Activated CD4-positive, alpha-beta memory T cell treated with anti-CD3 and anti-CD28 coated beads, Interleukin-2, amount 10 ng/mL, durations not matched to agents 7 days and 5 days (primary cell): Measurements from ENCODE around the gene DCANP1. TPM values are rescaled to one million over a fixed set of nuclear protein-coding genes. Genes with fewer than 3 reads are reported as not detected.

Experiments used
- CTCF ChIA-PET: fragments of 350-600 bp; sonication (Branson Sonifier 250); formaldehyde crosslinking; loops from one replicate; lab custom pipeline; 2021; ENCODE audit warnings: antibody characterized with exemption, inconsistent platforms; lab: Charles Lee
- POLR2A ChIA-PET: fragments of 350-600 bp; sonication (Branson Sonifier 250); formaldehyde crosslinking; loops from one replicate; lab custom pipeline; 2021; ENCODE audit warnings: antibody characterized with exemption; lab: Charles Lee
- DNase-seq: peaks from one replicate; pipeline ENCODE4 v3.0.0-alpha.2; 2020
- H3K27ac Mint-ChIP-seq: one replicate; pipeline ENCODE4 v1.8.0; 2021; ENCODE audit warnings: mild to moderate bottlenecking, mixed read lengths
- H3K27me3 Mint-ChIP-seq: one replicate; pipeline ENCODE4 v1.8.0; 2021; ENCODE audit warnings: mixed read lengths
- H3K36me3 Mint-ChIP-seq: one replicate; pipeline ENCODE4 v1.8.0; 2021; ENCODE audit warnings: low read depth, mixed read lengths
- H3K4me1 Mint-ChIP-seq: one replicate; pipeline ENCODE4 v1.8.0; 2021; ENCODE audit warnings: mixed read lengths
- H3K4me3 Mint-ChIP-seq: one replicate; pipeline ENCODE4 v1.8.0; 2021; ENCODE audit warnings: mild to moderate bottlenecking, mixed read lengths
- H3K9me3 Mint-ChIP-seq: one replicate; pipeline ENCODE4 v1.8.0; 2021; ENCODE audit warnings: mixed read lengths
- total RNA-seq, 2 experiments: library from RNA; stranded (reverse); gene quantifications; one replicate each; pipeline ENCODE4 v1.2.3, GENCODE V29; 2021

The DCANP1 gene
- total RNA-seq, 2 experiments from 2014 or later, result not detected

DNA sequence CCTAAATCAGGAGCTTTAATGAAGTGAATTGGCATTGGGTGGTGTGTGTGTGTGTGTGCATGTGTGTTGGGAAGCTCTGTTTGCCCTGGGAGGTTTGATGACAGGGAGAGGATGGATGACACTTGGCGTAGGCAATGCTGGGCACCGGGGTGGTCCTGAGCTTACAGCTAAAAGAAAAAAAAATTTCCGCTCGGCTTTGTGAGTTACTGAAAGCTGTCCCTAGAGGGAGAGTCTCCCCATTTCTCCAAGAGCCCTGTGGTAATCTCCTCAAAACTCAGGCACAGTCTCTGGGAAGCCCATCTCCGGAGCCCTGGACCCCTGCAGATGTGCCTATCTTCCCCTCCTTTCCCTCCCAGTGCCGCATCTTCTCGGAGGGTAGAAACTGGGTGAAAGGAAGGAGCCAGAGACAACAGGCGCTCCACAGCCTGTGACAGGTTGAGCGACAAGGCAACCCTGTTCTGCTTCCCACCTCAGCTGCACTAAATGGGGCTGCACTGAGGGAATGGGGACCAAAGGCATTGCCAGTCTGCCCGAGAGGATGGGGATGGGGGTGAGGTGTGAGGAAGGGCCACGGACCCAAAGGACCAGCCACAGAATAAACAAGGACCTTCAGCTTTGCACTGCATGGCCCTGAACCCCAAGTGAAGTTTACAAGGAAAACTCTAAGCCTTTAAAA is 40.8 kb upstream of the DCANP1 start:
- H3K27me3 Mint-ChIP-seq, result peaks cover 79% of the 10 kb centered on the region
- ChIA-PET POLR2A (interaction anchor here (1.3 kb wide), 1 partner anchor 49 kb away, joined by 3 read pairs; no protein-coding TSS in a partner anchor), CTCF (interaction anchor here (1.1 to 2.2 kb wide), 3 partner anchors 22 to 73 kb away, joined by 4 to 5 read pairs (median 4); no protein-coding TSS in a partner anchor)
- no peak overlapping the region for H3K4me3 Mint-ChIP-seq
- H3K4me1 Mint-ChIP-seq, result peaks cover 6% of the 10 kb centered on the region
- no peaks in the 10 kb centered on the region for H3K36me3 Mint-ChIP-seq
- no peak for DNase-seq
- no peaks in the 10 kb centered on the region for H3K9me3 Mint-ChIP-seq
- H3K27ac Mint-ChIP-seq, result no peak overlapping the region

DNA sequence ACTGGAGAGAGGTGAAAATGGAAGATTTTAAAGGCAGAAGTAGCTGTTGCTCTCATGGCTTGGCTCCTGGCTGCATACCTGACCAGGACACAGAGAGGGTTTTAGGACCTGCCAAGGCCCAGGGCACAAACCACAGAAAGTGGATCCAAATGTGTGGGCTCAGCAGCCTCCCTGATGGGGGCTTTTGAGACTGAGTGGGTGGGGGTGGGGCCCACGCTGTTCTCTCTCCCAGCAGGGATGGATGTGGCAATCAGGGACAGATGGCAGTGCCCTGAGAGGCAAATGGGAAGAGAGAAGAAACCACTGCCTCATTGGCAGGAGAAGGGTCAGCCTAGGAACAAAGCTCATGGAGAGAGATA is 39.9 kb upstream of the DCANP1 start:
- H3K4me1 Mint-ChIP-seq, result peaks cover 6% of the 10 kb centered on the region
- no peaks in the 10 kb centered on the region for H3K9me3 Mint-ChIP-seq
- CTCF ChIA-PET, result interaction anchor here (1.3 to 2.2 kb wide), 2 partner anchors 29 to 74 kb away, joined by 4 to 5 read pairs; no protein-coding TSS in a partner anchor
- peaks cover 70% of the 10 kb centered on the region for H3K27me3 Mint-ChIP-seq
- no peak overlapping the region for H3K4me3 Mint-ChIP-seq
- H3K27ac Mint-ChIP-seq, result no peak overlapping the region
- no peaks in the 10 kb centered on the region for H3K36me3 Mint-ChIP-seq
- DNase-seq, result no peak
- POLR2A ChIA-PET, result no interaction called here

GRCh38 chr5:135486131-135487036 is 39.2 kb upstream of the DCANP1 start:
- Mint-ChIP-seq H3K36me3 (no peaks in the 10 kb centered on the region), H3K27ac (no peak overlapping the region), H3K4me3 (no peak overlapping the region), H3K27me3 (peaks cover 63% of the 10 kb centered on the region), H3K9me3 (no peaks in the 10 kb centered on the region), H3K4me1 (peaks cover 6% of the 10 kb centered on the region)
- ChIA-PET CTCF (interaction anchor here (1.3 to 2.2 kb wide), 2 partner anchors 29 to 75 kb away, joined by 4 to 5 read pairs; no protein-coding TSS in a partner anchor), POLR2A (no interaction called here)
- DNase-seq, result no peak

- Mint-ChIP-seq H3K36me3 (no peaks in the 10 kb centered on the region), H3K27ac (no peak overlapping the region), H3K9me3 (no peaks in the 10 kb centered on the region), H3K27me3 (peaks cover 46% of the 10 kb centered on the region), H3K4me1 (peaks cover 3% of the 10 kb centered on the region), H3K4me3 (no peak overlapping the region)
- CTCF ChIA-PET, result no interaction called here
- POLR2A ChIA-PET, result no interaction called here
- no peak for DNase-seq
These were observed 37.5 kb upstream of the DCANP1 start for GRCh38 chr5:135484674-135485086.

DNA sequence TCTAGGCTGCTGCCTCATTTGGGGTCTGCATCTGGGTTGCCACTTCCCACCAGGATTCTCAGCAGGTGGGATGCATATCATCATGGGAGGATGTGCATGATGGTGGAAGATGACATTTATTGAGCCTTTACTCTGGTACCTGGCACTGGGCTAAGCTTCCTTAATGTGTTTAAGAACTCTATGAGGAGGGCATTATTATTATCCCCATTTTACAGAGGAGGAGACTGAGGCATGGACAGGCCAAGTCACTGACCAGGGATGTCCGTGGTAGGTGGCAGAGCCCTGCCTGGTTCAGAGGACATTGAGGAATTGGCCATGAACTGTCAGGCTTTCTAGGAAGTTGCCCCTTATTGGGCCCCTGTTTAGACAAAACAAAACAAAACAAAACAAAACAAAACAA is 36.1 kb upstream of the DCANP1 start:
- no peak for DNase-seq
- Mint-ChIP-seq H3K36me3 (no peaks in the 10 kb centered on the region), H3K9me3 (no peaks in the 10 kb centered on the region), H3K4me3 (no peak overlapping the region), H3K27me3 (peaks cover 38% of the 10 kb centered on the region), H3K4me1 (no peaks in the 10 kb centered on the region), H3K27ac (no peak overlapping the region)
- POLR2A ChIA-PET, result no interaction called here
- CTCF ChIA-PET, result no interaction called here

DNA sequence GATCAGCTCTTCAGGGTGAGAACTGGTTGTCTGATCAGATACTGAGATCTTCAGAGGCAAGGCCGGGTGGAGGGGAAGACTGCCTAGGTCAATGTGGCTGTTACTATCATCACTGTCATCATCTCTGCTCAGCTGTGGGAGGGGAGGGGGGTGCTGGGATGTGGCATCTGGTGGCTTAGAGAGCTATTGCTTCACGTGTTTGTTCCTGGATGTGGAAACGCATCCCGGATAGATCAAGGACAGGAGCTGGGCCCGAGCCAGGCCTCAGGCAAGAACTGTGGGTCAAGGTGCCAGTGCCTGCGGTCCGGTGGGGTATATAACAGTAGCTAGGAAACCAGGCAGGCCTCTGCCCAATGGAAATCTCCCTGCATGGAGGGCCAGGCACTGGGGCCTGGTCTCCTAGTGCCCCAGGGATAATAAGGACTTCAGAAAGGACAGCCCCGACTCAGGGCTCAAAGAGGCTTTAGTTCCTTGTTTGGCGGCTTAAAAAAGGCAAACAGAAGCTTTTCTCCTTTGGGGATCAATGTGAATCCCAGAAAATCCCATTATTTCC is 35.3 kb upstream of the DCANP1 start:
- Mint-ChIP-seq H3K4me3 (no peak overlapping the region), H3K27ac (no peak overlapping the region), H3K4me1 (no peaks in the 10 kb centered on the region), H3K27me3 (peaks cover 30% of the 10 kb centered on the region), H3K9me3 (no peaks in the 10 kb centered on the region), H3K36me3 (no peaks in the 10 kb centered on the region)
- CTCF ChIA-PET, result no interaction called here
- POLR2A ChIA-PET, result no interaction called here
- DNase-seq, result no peak

DNA sequence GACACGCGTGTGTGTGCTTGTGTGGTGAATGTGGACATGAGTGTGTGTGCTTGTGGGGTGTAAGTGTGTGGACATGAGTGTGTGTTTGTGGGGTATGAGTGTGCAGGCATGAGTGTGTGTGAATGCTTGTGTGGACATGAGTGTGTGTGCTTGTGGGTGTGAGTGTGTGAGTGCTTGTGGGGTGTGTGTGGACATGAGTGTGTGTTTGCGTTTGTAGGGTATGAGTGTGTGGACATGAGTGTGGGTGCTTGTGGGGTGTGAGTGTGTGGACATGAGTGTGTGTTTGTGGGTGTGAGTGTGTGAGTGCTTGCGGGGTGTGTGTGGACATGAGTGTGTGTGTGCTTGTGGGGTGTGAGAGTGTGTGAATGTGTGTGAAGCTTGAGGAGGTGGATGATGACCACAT is 34.8 kb upstream of the DCANP1 start:
- Mint-ChIP-seq H3K4me1 (no peaks in the 10 kb centered on the region), H3K4me3 (no peak overlapping the region), H3K9me3 (no peaks in the 10 kb centered on the region), H3K27me3 (peaks cover 24% of the 10 kb centered on the region), H3K36me3 (no peaks in the 10 kb centered on the region), H3K27ac (no peak overlapping the region)
- DNase-seq, result no peak
- ChIA-PET POLR2A (no interaction called here), CTCF (no interaction called here)

DNA sequence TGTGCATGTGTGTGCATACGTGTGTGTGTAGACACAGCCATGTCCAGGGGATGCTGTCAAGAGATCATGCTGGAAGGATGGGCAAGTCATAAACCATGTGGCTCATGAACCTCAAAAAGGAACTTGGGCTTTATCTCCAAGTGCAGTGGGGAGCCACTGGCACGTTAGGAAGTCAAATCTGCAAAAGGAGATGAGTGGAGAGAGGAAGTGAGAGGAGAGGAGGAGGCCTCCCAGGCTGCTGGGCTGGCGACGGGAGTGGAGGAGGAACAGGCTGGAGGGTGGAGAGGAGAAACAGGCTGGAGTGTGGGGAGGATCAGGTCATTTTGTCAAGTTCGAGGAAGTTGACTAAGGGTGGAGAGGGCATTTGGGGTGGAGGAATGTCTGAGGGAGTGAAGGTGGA is 34.2 kb upstream of the DCANP1 start:
- DNase-seq, result no peak
- Mint-ChIP-seq H3K27me3 (peaks cover 24% of the 10 kb centered on the region), H3K27ac (no peak overlapping the region), H3K4me1 (no peaks in the 10 kb centered on the region), H3K4me3 (no peak overlapping the region), H3K36me3 (no peaks in the 10 kb centered on the region), H3K9me3 (no peaks in the 10 kb centered on the region)
- CTCF ChIA-PET, result no interaction called here
- POLR2A ChIA-PET, result no interaction called here

DNA sequence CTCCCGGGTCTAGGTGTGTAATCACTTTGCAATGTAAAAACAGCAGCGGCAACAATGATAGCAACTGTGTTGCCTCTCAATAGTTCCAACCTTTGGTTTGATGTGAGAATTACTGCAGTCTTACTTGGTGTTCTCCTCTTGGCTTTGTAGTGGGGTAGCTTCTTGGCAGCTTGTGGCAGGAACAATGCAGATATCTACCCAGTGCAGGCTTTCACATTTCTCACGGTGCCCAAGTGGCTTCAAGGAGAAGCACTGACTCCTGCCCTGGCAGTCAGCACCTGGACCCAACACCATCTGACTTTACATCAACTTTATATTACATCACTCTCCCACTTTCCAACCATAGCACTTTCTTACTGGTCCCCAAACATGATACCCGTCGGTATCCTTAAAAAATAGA is 33.4 kb upstream of the DCANP1 start:
- H3K27ac Mint-ChIP-seq, result no peak overlapping the region
- no peaks in the 10 kb centered on the region for H3K4me1 Mint-ChIP-seq
- ChIA-PET POLR2A (no interaction called here), CTCF (interaction anchor here (1.1 to 2.2 kb wide), 2 partner anchors 14 to 18 kb away, joined by 5 to 9 read pairs; no protein-coding TSS in a partner anchor)
- DNase-seq, result no peak
- H3K9me3 Mint-ChIP-seq, result no peaks in the 10 kb centered on the region
- H3K4me3 Mint-ChIP-seq, result no peak overlapping the region
- H3K36me3 Mint-ChIP-seq, result no peaks in the 10 kb centered on the region
- peaks cover 18% of the 10 kb centered on the region for H3K27me3 Mint-ChIP-seq

- DNase-seq, result no peak
- no peaks in the 10 kb centered on the region for H3K36me3 Mint-ChIP-seq
- no peaks in the 10 kb centered on the region for H3K4me1 Mint-ChIP-seq
- POLR2A ChIA-PET, result no interaction called here
- H3K27me3 Mint-ChIP-seq, result peaks cover 22% of the 10 kb centered on the region
- no peak overlapping the region for H3K27ac Mint-ChIP-seq
- CTCF ChIA-PET, result interaction anchor here (1.9 to 2.2 kb wide), 2 partner anchors 13 to 87 kb away, joined by 5 to 9 read pairs; no protein-coding TSS in a partner anchor
- no peak overlapping the region for H3K4me3 Mint-ChIP-seq
- no peaks in the 10 kb centered on the region for H3K9me3 Mint-ChIP-seq
These were observed 31.8 kb upstream of the DCANP1 start for GRCh38 chr5:135478938-135479337.

DNA sequence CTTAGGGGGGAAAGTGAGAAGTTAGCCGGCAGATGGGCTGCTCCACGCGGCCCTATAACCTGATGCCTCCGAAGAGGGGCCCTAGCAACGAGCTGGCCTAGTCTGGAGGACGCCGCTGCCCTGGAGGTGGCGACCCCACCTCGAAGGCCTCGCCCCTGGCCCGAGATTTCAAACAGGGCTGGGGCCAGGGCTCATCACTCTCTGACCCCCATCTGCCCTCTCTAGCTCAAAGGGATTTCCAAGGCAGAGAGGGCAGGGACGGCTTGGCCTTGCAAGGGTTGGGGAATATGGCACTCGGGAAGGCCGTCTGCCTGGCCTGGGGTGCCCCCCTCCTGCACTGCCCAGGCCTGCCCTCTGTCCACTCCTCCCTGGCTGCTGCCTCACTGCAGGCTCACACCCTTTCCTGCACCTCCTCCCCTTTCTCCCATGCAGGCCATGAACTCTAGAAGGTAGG is 30.5 kb upstream of the DCANP1 start:
- Mint-ChIP-seq H3K4me3 (no peak overlapping the region), H3K36me3 (no peaks in the 10 kb centered on the region), H3K27ac (no peak overlapping the region), H3K9me3 (no peaks in the 10 kb centered on the region), H3K27me3 (peaks cover 22% of the 10 kb centered on the region), H3K4me1 (no peaks in the 10 kb centered on the region)
- CTCF ChIA-PET, result interaction anchor here (1.0 kb wide), 1 partner anchor 11 kb away, joined by 3 read pairs; no protein-coding TSS in a partner anchor
- POLR2A ChIA-PET, result no interaction called here
- no peak for DNase-seq

- H3K4me3 Mint-ChIP-seq, result no peak overlapping the region
- peaks cover 26% of the 10 kb centered on the region for H3K27me3 Mint-ChIP-seq
- no peak for DNase-seq
- ChIA-PET CTCF (interaction anchor here (1.0 kb wide), 1 partner anchor 10 kb away, joined by 3 read pairs; no protein-coding TSS in a partner anchor), POLR2A (no interaction called here)
- no peak overlapping the region for H3K27ac Mint-ChIP-seq
- no peaks in the 10 kb centered on the region for H3K9me3 Mint-ChIP-seq
- no peaks in the 10 kb centered on the region for H3K4me1 Mint-ChIP-seq
- H3K36me3 Mint-ChIP-seq, result no peaks in the 10 kb centered on the region
These were observed 29.8 kb upstream of the DCANP1 start for GRCh38 chr5:135476615-135477581.
